OCI-LY1 (cell line): Measurements from ENCODE around the gene SHF.
"Not testable (repeated sequence)": the region's sequence is repeated elsewhere in the genome, so short reads cannot be mapped to it uniquely, and the experiment has no call there.

Experiments used
- H2AFZ ChIP-seq: fragments of 200-600 bp; sonication (generic), shearing (Covaris generic); 2 replicates; pipeline ENCODE4 v1.6.0; 2014; ENCODE audit warnings: antibody characterized with exemption, mild to moderate bottlenecking, low read length
- H3F3A ChIP-seq: fragments of 200-600 bp; sonication (generic), shearing (Covaris generic); 2 replicates; pipeline ENCODE4 v1.6.0; 2014; ENCODE audit warnings: mild to moderate bottlenecking, antibody characterized with exemption, low read length, moderate library complexity; ENCODE audit not compliant: insufficient read depth
- H3K27ac ChIP-seq: fragments of 200-600 bp; sonication (generic); 2 replicates; pipeline ENCODE4 v1.5.1; 2014; ENCODE audit warnings: low read length, mixed run types, mild to moderate bottlenecking, low read depth; ENCODE audit not compliant: poor library complexity, severe bottlenecking
- H3K27me3 ChIP-seq: fragments of 200-600 bp; sonication (generic); 2 replicates; pipeline ENCODE4 v1.6.0; 2014; ENCODE audit warnings: antibody characterized with exemption, mild to moderate bottlenecking, low read length, moderate library complexity; ENCODE audit not compliant: insufficient read depth
- H3K36me3 ChIP-seq: fragments of 200-600 bp; sonication (generic); 2 replicates; pipeline ENCODE4 v1.6.1; 2014; ENCODE audit warnings: mild to moderate bottlenecking, antibody characterized with exemption, low read length, moderate library complexity, mixed read lengths; ENCODE audit not compliant: insufficient read depth
- H3K4me1 ChIP-seq: fragments of 200-600 bp; sonication (generic); 2 replicates; pipeline ENCODE4 v1.5.1; 2014; ENCODE audit warnings: mild to moderate bottlenecking, low read length, moderate library complexity; ENCODE audit not compliant: insufficient read depth, severe bottlenecking
- H3K4me2 ChIP-seq: fragments of 200-600 bp; sonication (generic), shearing (Covaris generic); 2 replicates; pipeline ENCODE4 v1.6.1; 2014; ENCODE audit warnings: low read length
- H3K4me3 ChIP-seq: fragments of 200-600 bp; sonication (generic); 2 replicates; pipeline ENCODE4 v1.5.1; 2014; ENCODE audit warnings: low read length, low read depth, mild to moderate bottlenecking, mixed read lengths; ENCODE audit not compliant: poor library complexity, severe bottlenecking
- H3K79me2 ChIP-seq: fragments of 200-600 bp; shearing (Covaris generic); 2 replicates; pipeline ENCODE4 v1.6.1; 2016; ENCODE audit warnings: mixed run types, low read length, mixed read lengths; ENCODE audit not compliant: insufficient read depth
- H3K9ac ChIP-seq: fragments of 200-600 bp; sonication (generic), shearing (Covaris generic); 2 replicates; pipeline ENCODE4 v1.6.1; 2014; ENCODE audit warnings: mild to moderate bottlenecking, low read length, mixed read lengths
- H3K9me2 ChIP-seq: fragments of 200-600 bp; sonication (generic), shearing (Covaris generic); 2 replicates; pipeline ENCODE4 v1.6.1; 2014; ENCODE audit warnings: low read depth, mild to moderate bottlenecking, low read length, mixed read lengths
- H3K9me3 ChIP-seq: fragments of 200-600 bp; shearing (Covaris generic); 2 replicates; pipeline ENCODE4 v1.6.1; 2014; ENCODE audit warnings: low read length, mixed read lengths
- H4K20me1 ChIP-seq: fragments of 200-600 bp; sonication (generic), shearing (Covaris generic); 2 replicates; pipeline ENCODE4 v1.6.0; 2016; ENCODE audit warnings: mild to moderate bottlenecking, low read length; ENCODE audit not compliant: insufficient read depth
- CTCF ChIP-seq: fragments of 200-600 bp; sonication (generic), shearing (Covaris generic); IDR thresholded peaks from 2 replicates; pipeline ENCODE4 v1.5.1; 2017; ENCODE audit warnings: mild to moderate bottlenecking, antibody characterized with exemption, low read length, moderate library complexity, mixed read lengths
- EZH2 ChIP-seq: fragments of 200-600 bp; sonication (generic), shearing (Covaris generic); IDR thresholded peaks from 2 replicates; pipeline ENCODE4 v1.8.0; 2017; ENCODE audit warnings: borderline replicate concordance, mixed run types, mild to moderate bottlenecking, antibody characterized with exemption, low read length, moderate library complexity, mixed read lengths

The SHF gene

GRCh38 chr15:45187894-45188830 is at the start of gene SHF:
SHF (minus strand) TSS chr15:45187966; CDS start chr15:45187951, 15 bp downstream.
- H3K4me2 ChIP-seq: peak within 1 kb of the TSS; percentile 92
- no peaks in the 10 kb centered on the region for H3K9me2 ChIP-seq
- H3K4me3 ChIP-seq: peak within 1 kb of the TSS; percentile 70
- no peaks in the 10 kb centered on the region for H3K9me3 ChIP-seq
- H3K27me3 ChIP-seq: peaks cover 8% of the 10 kb centered on the region; the same call in 1 of the 2 replicates
- no peaks in the 10 kb centered on the region for H4K20me1 ChIP-seq
- H3K79me2 ChIP-seq: no peaks in the 10 kb centered on the region
- peaks cover 11% of the 10 kb centered on the region for H3K4me1 ChIP-seq
- no peak within 1 kb of the TSS for H2AFZ ChIP-seq
- H3K27ac ChIP-seq: no peak within 1 kb of the TSS
- no peaks in the 10 kb centered on the region for H3F3A ChIP-seq
- H3K9ac ChIP-seq: peak within 1 kb of the TSS; percentile 64; the same call in 1 of the 2 replicates
- TF ChIP-seq CTCF (no peak), EZH2 (no peak)
- H3K36me3 ChIP-seq: no peaks in the 10 kb centered on the region

GRCh38 chr15:45236806-45237205 is 49.0 kb upstream of the SHF start:
- not testable (repeated sequence) for H3F3A ChIP-seq, H3K79me2 ChIP-seq, H3K4me3 ChIP-seq, H3K27me3 ChIP-seq, H4K20me1 ChIP-seq, H3K4me1 ChIP-seq, H3K9me3 ChIP-seq, H3K36me3 ChIP-seq, H3K9me2 ChIP-seq, H2AFZ ChIP-seq, H3K27ac ChIP-seq, H3K9ac ChIP-seq, H3K4me2 ChIP-seq

- Histone ChIP-seq H3K9ac (no peak overlapping the region), H3K9me3 (no peaks in the 10 kb centered on the region), H4K20me1 (no peaks in the 10 kb centered on the region), H3K4me2 (no peak overlapping the region), H3K36me3 (no peaks in the 10 kb centered on the region), H3K9me2 (no peaks in the 10 kb centered on the region), H2AFZ (no peak overlapping the region), H3K79me2 (no peaks in the 10 kb centered on the region), H3K4me3 (no peak overlapping the region), H3K27me3 (no peaks in the 10 kb centered on the region), H3F3A (no peaks in the 10 kb centered on the region), H3K4me1 (no peaks in the 10 kb centered on the region), H3K27ac (no peak overlapping the region)
- no peak for TF ChIP-seq CTCF
Observed at GRCh38 chr15:45234562-45235235, 46.9 kb upstream of the SHF start.
